Adipose tissue (tissue), 3 donors: ENCODE measurements around the gene RHOU. TPM values are rescaled to one million over a fixed set of nuclear protein-coding genes. Genes with fewer than 3 reads are reported as not detected.
"Not testable (repeated sequence)": the region's sequence is repeated elsewhere in the genome, so short reads cannot be mapped to it uniquely, and the experiment has no call there.

Experiments
- H3K27ac ChIP-seq: one replicate; pipeline ENCODE4 v1.5.1; 2013; ENCODE audit warnings: low read depth, low read length
- WGBS, 3 donors: extraction: QIAGEN DNeasy Blood & Tissue Kit; methylation state at CpG; one replicate each; pipeline ENCODE4 v1.1.7; 2013; 5-methylcytosine and 5-hydroxymethylcytosine counted together
- polyA plus RNA-seq, 3 donors: library from polyadenylated mRNA; stranded (reverse); fragments of 200-250 nt; gene quantifications; one replicate each; pipeline ENCODE4 v1.2.3, GENCODE V29; 2013
- donor health status: healthy with polysubstance abuse.
- donor health status: Bipolar disorder and iron deficiency.
- donor health status: healthy.

Gene RHOU
- polyA plus RNA-seq, 3 donors: 11.7 to 68.2 (median 19.7) TPM

DNA sequence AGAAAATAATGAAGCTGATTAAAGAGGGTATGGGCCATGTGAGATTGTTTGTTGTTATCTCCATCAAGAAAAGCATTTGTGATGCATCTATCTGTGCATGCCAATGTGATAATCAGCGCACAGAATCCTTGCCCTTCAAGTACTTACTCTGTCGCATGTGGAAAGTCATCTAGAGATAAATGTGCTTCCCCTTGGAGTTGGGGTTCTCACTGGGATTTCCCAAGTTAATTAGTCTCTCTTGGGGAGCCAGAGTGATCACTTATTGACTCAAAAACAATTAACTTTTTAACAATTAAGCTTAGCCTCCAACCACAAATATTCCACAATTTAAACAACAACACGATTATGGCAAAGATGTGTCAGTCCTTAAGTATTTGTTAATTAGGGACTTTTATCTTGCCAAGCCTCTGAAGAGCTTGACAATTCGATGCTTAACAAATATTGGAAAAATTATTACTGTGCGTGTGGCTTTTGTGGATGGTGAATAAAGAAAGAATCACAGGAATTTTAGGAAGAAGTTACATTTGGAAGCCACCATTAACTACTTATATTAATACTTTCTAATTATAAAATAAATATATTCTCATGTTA is 17.5 kb downstream of the RHOU start:
- WGBS, 3 donors: 77 to 86% (median 85%) methylated on average over 5 of the region's 5 CpGs
- no peak overlapping the region for H3K27ac ChIP-seq

DNA sequence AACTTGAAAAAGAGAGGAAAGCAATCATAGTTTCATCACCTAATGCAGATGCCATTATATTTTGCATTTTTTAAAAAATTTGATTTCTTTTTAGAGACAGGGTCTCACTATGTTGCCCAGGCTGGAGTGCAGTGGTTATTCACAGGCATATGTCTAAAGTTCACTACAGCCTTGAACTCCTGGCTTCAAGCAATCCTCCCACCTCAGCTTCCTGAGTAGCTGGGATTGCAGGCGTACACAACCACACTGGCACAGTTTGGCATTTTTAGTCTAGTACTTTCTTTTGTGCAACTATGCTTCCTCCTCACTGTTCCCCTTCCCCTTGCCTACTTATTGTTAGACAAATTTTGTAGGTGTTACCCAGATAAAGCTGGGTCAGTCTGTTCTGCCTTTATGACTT is 18.0 kb downstream of the RHOU start:
- WGBS, 3 donors: 43 to 82% (median 47%) methylated on average over 1 of the region's 1 CpG
- H3K27ac ChIP-seq: no peak overlapping the region

DNA sequence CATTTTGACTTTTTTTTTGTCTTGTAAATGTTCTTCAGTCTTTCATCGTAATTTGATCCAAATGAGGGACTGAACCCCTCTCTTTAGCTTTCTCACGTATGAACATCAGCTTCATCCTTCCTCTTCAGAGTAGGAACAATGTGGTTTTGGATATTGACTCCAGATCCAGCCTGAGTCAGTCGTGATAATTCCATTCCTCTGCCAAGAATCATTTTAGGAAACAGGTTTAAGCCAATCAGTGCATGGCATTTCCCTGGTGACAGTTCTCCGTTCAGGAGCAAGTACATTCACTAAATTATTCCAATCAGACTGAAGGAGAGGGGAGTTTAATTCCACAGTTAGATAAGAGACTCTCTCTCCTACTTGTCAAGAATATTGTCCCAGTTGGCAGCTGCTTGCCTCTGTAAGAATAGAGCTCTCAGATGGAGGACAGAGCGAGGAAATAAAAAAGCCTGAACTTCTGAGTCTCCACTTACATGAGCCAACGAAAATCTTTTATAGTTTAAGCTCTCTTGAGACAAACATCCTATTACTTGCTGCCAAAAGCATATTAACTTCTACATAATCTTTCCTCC is 18.6 kb downstream of the RHOU start:
- 32 to 50% (median 40%) methylated on average over 6 of the region's 6 CpGs for WGBS, 3 donors
- H3K27ac ChIP-seq: no peak overlapping the region

DNA sequence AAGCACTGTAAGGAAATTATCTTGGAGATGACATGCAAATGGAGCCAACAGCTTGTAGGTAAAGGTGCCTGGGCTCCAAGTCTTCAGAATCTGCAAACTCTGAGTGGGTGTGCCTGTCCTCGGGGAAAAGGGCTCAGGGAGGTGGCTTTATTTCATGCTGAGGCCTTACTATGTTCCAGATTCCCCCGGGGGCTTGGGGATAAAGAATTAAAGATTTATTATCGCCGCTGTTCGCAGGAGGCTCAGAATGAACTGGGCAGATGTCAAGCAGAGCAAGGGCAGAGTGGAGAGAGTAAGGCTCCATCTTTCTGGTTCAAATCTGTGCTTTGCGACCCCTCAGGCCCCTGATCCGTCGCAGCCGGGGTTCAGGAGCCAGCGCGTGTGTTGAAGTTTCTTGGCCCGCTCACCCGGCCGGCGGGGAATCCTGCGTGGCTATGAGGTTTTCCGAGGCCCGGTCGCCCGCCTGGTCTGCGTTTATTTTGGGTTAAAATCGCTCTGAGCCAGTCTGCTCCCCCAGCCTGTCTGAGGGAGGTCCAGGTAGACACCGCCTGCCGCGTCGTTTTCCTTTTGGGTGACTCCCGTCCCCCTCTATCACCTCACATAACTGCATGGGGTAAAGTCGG is 19.5 kb downstream of the RHOU start:
- no peak overlapping the region for H3K27ac ChIP-seq
- 58 to 75% (median 71%) methylated on average over 28 of the region's 28 CpGs for WGBS, 3 donors

DNA sequence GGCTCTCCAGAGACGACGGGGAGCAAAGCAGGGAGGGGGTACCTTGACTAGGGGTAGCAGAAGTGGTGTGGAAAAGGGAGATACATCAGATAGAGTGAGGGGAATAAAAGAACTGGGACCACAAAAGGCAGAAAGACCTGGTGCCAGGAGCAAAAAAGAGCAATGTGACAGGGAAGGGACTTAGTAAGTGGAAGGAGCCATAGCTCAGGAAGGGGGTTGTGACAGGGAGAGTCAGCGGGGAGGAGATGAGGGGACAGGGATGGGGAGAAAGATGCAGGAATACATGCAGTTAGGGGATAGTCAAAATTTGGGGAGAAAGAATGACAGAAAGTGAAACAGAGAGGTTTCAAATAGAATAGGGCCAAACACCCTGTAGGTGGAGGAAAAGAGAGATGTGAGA is 20.5 kb downstream of the RHOU start:
- no peak overlapping the region for H3K27ac ChIP-seq
- 77 to 89% (median 88%) methylated on average over 3 of the region's 3 CpGs for WGBS, 3 donors

DNA sequence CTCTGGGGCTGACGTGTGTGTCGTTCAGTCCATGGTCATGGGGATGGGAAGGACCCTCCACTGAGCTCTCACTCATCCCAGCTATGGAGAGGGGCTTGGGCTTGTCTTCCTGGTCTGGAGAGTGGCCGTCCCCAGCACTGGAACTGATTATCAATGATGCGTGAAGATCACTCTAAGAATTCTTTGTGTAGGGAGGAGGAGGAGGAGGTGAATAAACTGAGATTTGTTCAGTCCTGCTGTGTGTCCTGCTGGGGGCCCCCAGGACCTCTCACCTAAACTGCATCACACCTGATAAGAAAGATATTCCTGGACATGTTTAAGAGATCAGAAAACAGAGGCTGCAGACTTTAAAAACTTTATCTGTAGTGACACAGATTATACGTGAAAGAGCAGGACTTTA is 21.2 kb downstream of the RHOU start:
- 79 to 92% (median 91%) methylated on average over 5 of the region's 5 CpGs for WGBS, 3 donors

DNA sequence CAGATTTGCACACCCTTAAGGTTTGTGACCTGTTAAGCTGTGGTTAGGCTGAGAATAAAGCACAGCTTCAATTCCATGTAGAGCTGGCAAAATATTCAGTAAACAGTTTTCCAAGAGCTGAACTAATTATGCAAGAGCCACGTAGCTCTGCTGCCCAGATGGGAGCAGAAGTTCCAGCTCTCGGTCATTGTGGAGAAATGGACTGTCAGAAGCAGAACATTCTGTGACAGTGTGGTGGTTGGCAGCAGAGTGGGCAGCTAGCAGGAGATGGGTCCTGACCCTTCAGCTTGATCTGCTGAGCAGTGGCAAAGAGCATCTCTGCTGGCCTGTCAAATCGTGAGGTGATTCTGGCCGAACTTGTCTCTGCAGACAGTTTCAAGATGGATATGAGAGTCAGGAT is 23.2 kb downstream of the RHOU start:
- H3K27ac ChIP-seq: no peak overlapping the region
- WGBS, 3 donors: 72 to 90% (median 76%) methylated on average over 4 of the region's 4 CpGs

More for the DNA sequence above, 21.2 kb downstream of the RHOU start:
- no peak overlapping the region for H3K27ac ChIP-seq

DNA sequence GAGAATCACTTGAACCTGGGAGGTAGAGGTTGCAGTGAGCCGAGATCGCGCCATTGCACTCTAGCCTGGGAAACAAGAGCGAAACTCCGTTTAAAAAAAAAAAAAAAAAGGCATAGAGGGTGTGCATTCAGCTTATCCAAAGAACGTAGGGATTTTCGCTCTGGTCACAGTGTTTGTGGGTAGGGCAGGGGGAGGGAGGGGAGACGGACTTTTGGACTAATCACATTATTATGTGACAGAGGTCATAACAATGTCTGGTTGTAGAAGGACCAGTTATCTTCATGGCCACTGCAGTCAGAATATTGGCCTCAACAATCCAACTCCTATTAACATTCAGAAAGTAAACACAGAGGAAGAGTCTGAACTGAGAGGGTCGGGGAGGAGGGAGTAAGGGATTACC is 25.7 kb downstream of the RHOU start:
- 77 to 93% (median 92%) methylated on average over 4 to 9 of the region's 9 CpGs for WGBS, 3 donors
- no peak overlapping the region for H3K27ac ChIP-seq

DNA sequence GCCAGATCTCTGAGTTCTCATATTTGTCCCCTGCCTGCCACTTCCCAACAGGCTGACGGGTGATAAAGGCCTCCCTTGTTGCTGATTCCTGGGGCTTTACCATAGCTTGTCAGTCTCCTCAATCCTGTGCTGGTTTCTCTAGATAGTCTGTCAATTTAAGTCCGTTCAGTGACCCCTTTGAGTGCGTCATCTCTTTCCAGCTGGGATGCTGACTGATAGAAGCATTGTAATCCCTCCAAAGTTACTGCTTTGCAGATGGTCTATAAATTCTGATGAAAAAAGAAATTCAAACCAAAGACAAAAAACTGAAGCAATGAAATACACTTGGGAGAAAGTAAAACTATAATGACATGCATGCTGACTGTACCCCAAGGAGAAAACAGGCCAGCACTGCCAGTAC is 28.3 kb downstream of the RHOU start:
- 79 to 87% (median 81%) methylated on average over 3 of the region's 3 CpGs for WGBS, 3 donors
- no peak overlapping the region for H3K27ac ChIP-seq

DNA sequence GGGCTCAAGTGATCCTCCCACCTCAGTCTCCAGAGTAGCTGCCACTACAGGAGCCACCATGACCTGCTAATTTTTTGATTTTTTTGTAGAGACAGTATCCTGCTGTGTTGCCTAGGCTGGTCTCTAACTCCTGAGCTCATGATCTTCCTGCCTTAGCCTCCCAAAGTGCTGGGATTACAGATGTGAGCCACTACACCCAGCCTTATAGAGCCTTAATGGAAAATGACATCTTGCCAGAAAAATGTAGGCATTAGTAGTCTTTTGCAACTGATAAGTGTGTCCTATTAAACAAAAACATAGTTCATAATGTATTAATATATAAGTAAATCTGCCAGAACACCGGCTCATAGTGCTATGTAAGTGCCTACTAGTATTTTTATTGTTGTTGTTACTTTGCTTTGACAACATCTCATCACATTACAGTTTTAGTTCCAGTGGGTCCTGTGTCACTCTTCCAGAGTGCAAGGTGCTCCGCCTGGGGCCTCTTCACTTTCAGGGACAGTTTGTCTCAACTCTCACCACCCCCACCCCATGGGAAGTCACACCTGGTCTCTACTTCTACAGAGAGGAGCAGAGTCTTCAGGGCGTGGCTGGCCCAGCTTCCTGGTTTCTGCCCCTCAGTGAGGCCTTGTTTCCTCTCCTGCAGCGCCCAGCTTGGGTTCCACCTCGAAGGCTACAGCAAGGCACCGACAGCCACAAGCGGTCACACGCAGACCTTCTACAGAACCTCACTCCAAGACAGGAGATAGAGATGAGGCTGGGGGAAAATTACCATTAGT is 30.1 kb downstream of the RHOU start:
- 66 to 79% (median 77%) methylated on average over 8 of the region's 8 CpGs for WGBS, 3 donors
- H3K27ac ChIP-seq: no peak overlapping the region

DNA sequence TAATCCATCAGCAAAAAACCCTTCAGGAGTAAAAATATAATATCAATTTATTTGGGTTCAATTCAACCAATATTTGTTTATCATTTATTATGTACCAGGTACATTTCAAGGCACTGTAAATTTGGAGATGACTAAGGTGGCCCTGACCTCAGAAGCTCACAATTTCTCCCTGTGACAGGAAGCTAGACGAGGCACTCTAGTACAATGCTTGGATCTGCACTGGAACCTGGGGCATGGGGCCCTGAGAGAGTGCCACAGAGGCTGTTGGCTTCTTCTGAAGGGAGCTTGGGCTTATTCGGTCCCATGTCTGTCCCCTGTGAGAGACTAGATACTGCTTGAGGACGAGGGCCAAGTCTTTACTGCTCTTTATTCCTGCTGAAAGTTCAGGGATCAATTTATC is 31.5 kb downstream of the RHOU start:
- no peak overlapping the region for H3K27ac ChIP-seq
- 90 to 95% (median 92%) methylated on average over 3 of the region's 3 CpGs for WGBS, 3 donors

DNA sequence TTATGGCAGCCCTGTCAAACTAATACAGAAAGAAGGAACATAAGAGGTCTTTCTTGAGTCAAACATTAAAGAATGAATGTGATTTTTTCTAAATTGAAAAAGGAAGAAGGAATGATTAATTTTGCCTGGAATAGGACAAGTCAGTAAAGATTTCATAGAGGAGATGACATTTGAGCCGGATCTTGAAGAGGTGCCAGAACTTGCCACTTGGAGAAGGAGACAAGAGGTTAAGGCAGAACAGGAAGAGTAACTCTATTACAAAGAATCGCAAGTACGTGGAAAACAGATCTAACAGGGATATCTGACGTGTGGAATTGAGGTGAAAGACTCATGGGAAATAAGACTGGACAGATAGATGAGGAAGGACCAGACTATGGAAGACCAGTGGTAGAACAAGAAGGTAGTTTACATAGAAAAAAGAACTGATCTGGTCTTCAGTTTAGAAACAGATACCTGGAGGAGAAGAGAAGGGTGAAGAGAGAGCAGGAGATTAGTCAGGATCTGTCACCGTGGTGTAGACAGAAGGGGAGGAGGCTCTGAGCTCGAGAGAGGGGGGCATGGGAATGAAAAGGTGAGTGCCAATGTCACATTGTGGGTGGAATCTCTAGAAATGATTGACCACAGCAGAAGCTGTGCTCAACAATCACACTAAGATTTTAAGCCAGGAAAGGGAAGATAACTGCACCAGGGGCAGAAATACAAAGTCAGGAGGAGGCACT is 32.5 kb downstream of the RHOU start:
- 53 to 73% (median 69%) methylated on average over 6 of the region's 6 CpGs for WGBS, 3 donors
- H3K27ac ChIP-seq: no peak overlapping the region

DNA sequence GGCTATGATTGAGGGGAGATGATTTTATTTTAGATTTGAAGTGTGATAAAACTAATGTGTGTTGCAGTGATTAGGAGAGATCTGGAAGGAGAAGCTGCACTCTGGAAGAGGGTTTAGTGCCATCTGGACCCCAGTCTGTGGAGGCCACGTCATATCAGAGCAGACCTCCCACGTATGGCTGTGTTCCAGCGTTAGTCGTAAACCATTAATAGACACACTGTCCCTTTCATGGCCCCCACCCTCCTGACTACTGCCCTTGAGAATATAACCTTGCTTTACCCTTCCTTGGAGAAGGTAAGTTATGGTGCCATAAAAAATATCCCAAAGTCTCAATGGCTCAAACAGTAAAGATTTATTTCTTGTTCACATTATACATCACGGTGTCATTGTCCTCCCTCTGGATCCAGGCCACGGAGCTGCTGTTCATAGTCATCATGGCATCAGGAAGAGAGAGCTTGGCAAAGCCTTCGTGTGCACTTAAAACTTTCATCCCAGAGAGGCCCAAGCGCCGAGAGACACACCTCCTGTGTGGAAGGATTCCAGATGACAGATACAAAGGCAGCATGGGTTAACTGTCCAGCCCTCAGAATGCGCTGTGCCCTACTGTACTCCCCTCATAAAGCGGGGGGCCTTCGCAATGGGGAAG is 33.2 kb downstream of the RHOU start:
- H3K27ac ChIP-seq: no peak overlapping the region
- 74 to 82% (median 78%) methylated on average over 12 of the region's 12 CpGs for WGBS, 3 donors

DNA sequence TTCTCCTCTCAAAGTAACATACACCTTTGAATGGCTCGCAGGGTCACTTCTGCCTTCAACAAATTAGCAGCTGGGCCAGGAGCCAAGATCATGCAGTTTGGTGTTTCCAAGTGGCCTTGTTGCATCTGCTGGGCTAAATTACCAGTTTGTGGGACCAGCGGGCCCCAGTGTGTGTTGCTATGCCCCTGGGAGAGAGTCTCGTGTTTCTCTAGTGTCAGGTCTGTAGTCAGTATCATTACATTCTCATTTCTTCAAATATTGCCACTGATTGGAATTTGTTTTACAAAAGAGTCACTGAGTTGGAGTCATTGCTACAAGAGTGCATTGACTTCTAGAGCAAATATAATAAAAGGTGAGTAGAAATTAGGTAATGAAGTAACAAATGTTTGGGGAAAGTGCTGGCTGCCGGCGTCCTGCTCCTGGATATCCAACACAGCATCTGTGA is 35.5 kb downstream of the RHOU start:
- H3K27ac ChIP-seq: no peak overlapping the region
- 73 to 90% (median 85%) methylated on average over 5 of the region's 5 CpGs for WGBS, 3 donors

DNA sequence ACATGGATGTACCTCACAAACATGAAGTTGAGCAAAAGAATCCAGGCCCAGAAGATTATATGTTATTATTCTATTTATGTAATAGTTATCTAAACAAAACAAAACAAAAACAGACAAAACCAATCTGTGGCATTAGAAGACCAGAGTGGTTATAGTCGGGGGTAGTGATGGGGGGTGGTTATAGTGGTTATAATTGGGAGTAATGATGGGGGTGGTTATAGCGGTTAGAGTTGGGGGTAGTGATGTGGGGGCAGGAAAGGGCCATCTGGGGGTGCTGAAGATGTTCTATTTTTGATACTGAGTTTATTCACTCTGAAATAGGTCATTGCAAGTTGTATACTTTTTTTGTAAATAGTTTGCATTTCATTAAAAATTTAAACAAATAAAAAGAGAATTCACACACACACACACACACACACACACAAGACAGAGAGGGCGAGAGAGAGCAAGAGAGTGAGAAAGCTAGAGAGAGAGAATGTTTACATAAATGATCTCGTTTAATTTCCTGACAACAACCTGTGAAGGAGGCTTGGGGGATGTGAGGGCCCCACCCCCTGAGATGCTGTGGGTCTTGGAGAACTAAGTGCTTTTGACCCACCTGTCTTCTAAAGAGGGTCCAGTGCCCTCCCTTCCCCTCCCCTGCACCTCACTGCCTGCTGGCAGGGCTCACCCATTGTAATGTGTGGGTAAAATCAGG is 37.4 kb downstream of the RHOU start:
- no peak overlapping the region for H3K27ac ChIP-seq
- 73 to 81% (median 79%) methylated on average over 4 of the region's 4 CpGs for WGBS, 3 donors

DNA sequence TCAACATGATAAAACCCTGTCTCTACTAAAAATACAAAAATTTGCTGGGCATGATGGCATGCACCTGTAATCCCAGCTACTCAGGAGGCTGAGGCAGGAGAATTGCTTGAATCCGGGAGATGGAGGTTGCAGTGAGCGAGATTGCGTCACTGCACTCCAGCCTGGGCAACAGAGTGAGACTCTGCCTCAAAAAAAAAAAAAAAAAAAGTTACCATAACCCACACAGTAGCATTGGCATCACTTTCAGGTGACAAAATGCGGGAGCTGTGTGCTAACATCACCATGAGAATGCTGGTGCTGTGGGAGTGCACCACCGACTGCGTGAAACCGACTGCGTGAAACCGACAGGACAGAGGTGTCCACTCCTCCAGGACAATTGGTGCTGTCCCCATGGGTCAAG is 40.7 kb downstream of the RHOU start:
- 87% methylated on average over 9 of the region's 9 CpGs for WGBS, 3 donors
- not testable (repeated sequence) for H3K27ac ChIP-seq

DNA sequence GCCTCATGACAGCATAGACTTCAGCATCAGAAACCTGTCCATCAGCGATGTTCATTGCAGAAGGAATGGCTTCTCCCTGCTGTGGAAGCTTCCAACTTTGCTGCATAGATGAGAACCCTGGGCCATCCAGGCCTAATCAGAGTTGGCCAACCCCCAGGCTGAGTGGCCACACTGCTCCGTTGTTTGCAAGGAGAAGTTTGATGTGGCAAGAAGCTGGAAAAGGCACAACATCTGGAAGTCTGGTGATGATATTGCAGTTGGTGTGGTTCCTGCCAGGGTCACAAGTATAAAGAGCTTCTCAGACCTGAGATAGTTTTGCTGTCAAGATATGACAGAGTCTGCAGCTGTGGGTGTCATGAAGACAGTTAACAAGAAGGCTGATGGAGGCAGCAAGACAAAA is 41.2 kb downstream of the RHOU start:
- H3K27ac ChIP-seq: no peak overlapping the region
- WGBS, 3 donors: 67 to 89% (median 80%) methylated on average over 2 of the region's 2 CpGs

DNA sequence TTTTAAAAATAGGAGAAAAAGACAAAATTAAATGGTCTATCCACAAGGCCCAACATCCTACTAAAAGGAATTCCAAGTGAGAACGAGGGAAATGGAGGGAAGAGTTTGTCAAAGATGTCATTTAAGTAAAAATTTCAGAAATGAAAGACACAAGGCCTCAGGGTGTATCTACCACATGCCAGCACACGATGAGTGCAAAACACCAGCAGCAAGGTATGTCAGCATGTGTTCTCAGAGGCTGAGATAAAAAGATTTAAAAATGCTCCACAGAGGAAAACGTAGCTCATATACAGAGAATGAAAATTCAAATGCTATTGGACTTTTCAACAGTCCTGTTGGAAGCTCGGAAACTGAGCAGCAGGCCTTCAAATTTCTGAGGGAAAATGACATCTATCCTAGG is 42.0 kb downstream of the RHOU start:
- H3K27ac ChIP-seq: no peak overlapping the region
- WGBS, 3 donors: 87 to 95% (median 90%) methylated on average over 4 of the region's 4 CpGs
